ENCODE measurements around the gene CMTM7. TPM values are rescaled to one million over a fixed set of nuclear protein-coding genes. Genes with fewer than 3 reads are reported as not detected.

Gene CMTM7
- total and polyA plus RNA-seq, 2 of the 8 experiments (the other 6 are each of a cell fraction or from before 2014, with no cell fraction given), result 33.3 to 65.8 TPM

DNA sequence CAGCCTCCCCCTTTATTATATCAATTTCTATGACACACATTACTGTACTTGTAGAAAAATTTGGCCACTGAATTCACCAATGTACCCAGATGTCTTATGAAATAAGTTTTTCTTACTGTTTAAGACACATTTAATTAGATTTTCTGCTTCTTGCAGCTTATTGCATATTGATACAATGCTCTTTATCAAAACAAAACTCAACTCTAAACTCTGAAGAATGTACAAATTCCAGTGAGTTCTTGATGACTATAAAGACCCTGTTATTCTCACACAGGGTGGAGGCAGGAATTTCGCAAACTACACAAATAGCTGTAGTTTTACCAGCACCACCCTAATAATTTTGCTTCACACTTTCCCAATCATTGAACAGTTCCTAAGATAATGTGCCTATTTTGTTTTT is 89.0 kb downstream of the CMTM7 start:
- no peak overlapping the region for H3K9ac ChIP-seq (replicated peaks in 1 of 4; ENCODE audit: extremely low read depth in 1 of 4, low read depth in 3 of 4, low read length in 3 of 4)
- no peak overlapping the region for H4K5ac ChIP-seq (ENCODE audit: insufficient read length, low read depth, low read length)
- H3K18ac ChIP-seq (ENCODE audit: extremely low read depth, low read length), result no peak overlapping the region
- no peaks in the 10 kb centered on the region for H3K79me2 ChIP-seq (ENCODE audit: control insufficient read depth in 1 of 2, insufficient read depth in 2 of 2, low read length in 2 of 2)
- no peak for DNase-seq (ENCODE audit: low read depth in 1 of 2, low spot score in 2 of 2)
- no peak overlapping the region for H2BK15ac ChIP-seq (ENCODE audit: low read length)
- H2BK12ac ChIP-seq (ENCODE audit: low read depth, low read length), result no peak overlapping the region
- no peak overlapping the region for H3K4ac ChIP-seq (replicated peaks; ENCODE audit: insufficient read length, low read depth, low read length)
- no peak overlapping the region for H2AFZ ChIP-seq (ENCODE audit: low read length)
- no peak overlapping the region; the same call in 1 of the 2 replicates for H4K8ac ChIP-seq (ENCODE audit: extremely low read depth, insufficient read depth, low read length)
- no peak overlapping the region for H2AK5ac ChIP-seq (ENCODE audit: low read depth, low read length)
- H3K27ac ChIP-seq (ENCODE audit: low read depth, low read length), result no peak overlapping the region
- H4K20me1 ChIP-seq (replicated peaks in 1 of 2; ENCODE audit: control insufficient read depth in 1 of 2, insufficient read depth in 2 of 2, low read length in 2 of 2), result peaks cover 0 to 1% of the 10 kb centered on the region in 2 experiments
- CTCF ChIA-PET (ENCODE audit: partially characterized antibody), result interaction anchor here (1.6 to 1.8 kb wide), 3 partner anchors 10 to 13 kb away, joined by 4 to 6 read pairs (median 5); no protein-coding TSS in a partner anchor
- H3K27me3 ChIP-seq (replicated peaks in 1 of 4; ENCODE audit: control insufficient read depth in 3 of 4, extremely low read depth in 1 of 4, insufficient read depth in 3 of 4, low read length in 3 of 4), result no peaks in the 10 kb centered on the region
- H2BK5ac ChIP-seq (ENCODE audit: low read depth, low read length), result no peak overlapping the region
- peaks cover 0 to 11% (median 5%) of the 10 kb centered on the region in 4 experiments; a peak in 3 of 8 replicates for H3K36me3 ChIP-seq (ENCODE audit: control insufficient read depth in 2 of 4, insufficient read depth in 4 of 4, low read length in 3 of 4)
- H3K23me2 ChIP-seq (ENCODE audit: low read depth, low read length), result no peaks in the 10 kb centered on the region; the same call in 1 of the 2 replicates
- no peak overlapping the region for H2BK120ac ChIP-seq (replicated peaks; ENCODE audit: low read depth, low read length)
- H3K9me3 ChIP-seq (ENCODE audit: insufficient read depth in 2 of 2, low read depth in 1 of 2, low read length in 1 of 2), result no peaks in the 10 kb centered on the region
- no peaks in the 10 kb centered on the region for H3K4me1 ChIP-seq (replicated peaks in 1 of 4; ENCODE audit: control insufficient read depth in 3 of 4, insufficient read depth in 4 of 4, low read length in 3 of 4)
- no peak overlapping the region for H4K91ac ChIP-seq (replicated peaks; ENCODE audit: insufficient read length, low read length)
- H3K23ac ChIP-seq (ENCODE audit: insufficient read length), result no peak overlapping the region
- no peak overlapping the region for H3K4me3 ChIP-seq (ENCODE audit: extremely low read depth in 1 of 4, insufficient read depth in 2 of 4, low read depth in 3 of 4, low read length in 4 of 4)
- H3K79me1 ChIP-seq (ENCODE audit: low read depth, low read length), result no peaks in the 10 kb centered on the region
- H2BK20ac ChIP-seq (ENCODE audit: low read length), result no peak overlapping the region
- FAIRE-seq, result no peak
- H3K14ac ChIP-seq (ENCODE audit: insufficient read length), result no peak overlapping the region
- no peak overlapping the region for H3K4me2 ChIP-seq (ENCODE audit: insufficient read depth in 1 of 2, low read depth in 2 of 2, low read length in 2 of 2)
- TF ChIP-seq POLR2AphosphoS5 (IDR thresholded peaks at IDR 0.05; ENCODE audit: low read depth, low read length), result no peak
- TF ChIP-seq RXRA (IDR thresholded peaks at IDR 0.05; ENCODE audit: insufficient read depth, low read depth, low read length), result no peak
- no peak for TF ChIP-seq NRF1 (IDR thresholded peaks at IDR 0.05; ENCODE audit: low read depth, low read length)
- no peak for TF ChIP-seq ASH2L (IDR thresholded peaks at IDR 0.05; ENCODE audit: low read length)
- no peak for TF ChIP-seq POLR2A (IDR thresholded peaks at IDR 0.05; ENCODE audit: control extremely low read depth in 1 of 2, low read depth in 2 of 2, low read length in 2 of 2)
- TF ChIP-seq ZNF274 (IDR thresholded peaks at IDR 0.05; ENCODE audit: borderline replicate concordance, extremely low read depth, low read length), result no peak
- no peak for TF ChIP-seq JUND (IDR thresholded peaks at IDR 0.05; ENCODE audit: low read length)
- no peak for TF ChIP-seq YY1 (IDR thresholded peaks at IDR 0.05; ENCODE audit: low read depth, low read length)
- TF ChIP-seq CEBPB (IDR thresholded peaks at IDR 0.05; ENCODE audit: low read depth, low read length), result no peak
- TF ChIP-seq, protein P1, sequence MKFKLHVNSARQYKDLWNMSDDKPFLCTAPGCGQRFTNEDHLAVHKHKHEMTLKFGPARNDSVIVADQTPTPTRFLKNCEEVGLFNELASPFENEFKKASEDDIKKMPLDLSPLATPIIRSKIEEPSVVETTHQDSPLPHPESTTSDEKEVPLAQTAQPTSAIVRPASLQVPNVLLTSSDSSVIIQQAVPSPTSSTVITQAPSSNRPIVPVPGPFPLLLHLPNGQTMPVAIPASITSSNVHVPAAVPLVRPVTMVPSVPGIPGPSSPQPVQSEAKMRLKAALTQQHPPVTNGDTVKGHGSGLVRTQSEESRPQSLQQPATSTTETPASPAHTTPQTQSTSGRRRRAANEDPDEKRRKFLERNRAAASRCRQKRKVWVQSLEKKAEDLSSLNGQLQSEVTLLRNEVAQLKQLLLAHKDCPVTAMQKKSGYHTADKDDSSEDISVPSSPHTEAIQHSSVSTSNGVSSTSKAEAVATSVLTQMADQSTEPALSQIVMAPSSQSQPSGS (IDR thresholded peaks at IDR 0.05; ENCODE audit: low read length), result no peak
- WGBS, 2 experiments (ENCODE audit: extremely low coverage in 1 of 2, insufficient coverage in 1 of 2, insufficient read length in 1 of 2, insufficient replicate concordance in 2 of 2, low coverage in 1 of 2, low lambda C conversion rate in 2 of 2, missing lambda C conversion rate in 1 of 2), result 97% methylated on average over 1 of the region's 1 CpG; no CpG with 5 or more reads in 1 of the 2 experiments
- no peak overlapping the region for H3K56ac ChIP-seq (replicated peaks; ENCODE audit: insufficient read length, low read depth, low read length)
- POLR2A ChIA-PET (ENCODE audit: partially characterized antibody), result interaction anchor here (1.0 kb wide), 1 partner anchor 21 kb away, joined by 3 read pairs; no protein-coding TSS in a partner anchor
